ENCODE measurements around the gene RAMAC. TPM values are rescaled to one million over a fixed set of nuclear protein-coding genes. Genes with fewer than 3 reads are reported as not detected.

RAMAC gene
- total RNA-seq, 1 experiment from 2014 or later: 31.5 TPM

DNA sequence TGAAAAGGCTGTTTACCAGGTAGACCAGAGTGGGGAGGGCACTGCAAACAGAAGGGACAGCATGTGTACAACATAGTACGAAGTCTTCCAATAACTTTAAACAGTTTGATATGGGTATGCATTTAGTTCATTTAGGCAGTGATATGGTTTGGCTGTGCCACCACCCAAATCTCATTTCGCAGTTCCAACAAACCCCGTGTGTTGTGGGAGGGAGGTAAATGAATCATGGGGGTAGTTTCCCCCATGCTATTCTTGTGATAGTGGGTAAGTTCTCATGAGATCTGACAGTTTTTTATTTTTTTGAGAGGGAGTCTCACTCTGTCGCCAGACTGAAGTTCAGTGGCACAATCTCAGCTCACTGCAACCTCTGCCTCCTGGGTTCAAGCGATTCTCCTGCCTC, 7.6 kb upstream of the RAMAC start:
- Mint-ChIP-seq H3K4me3 (ENCODE audit: low read depth, unreplicated experiment) (no peak overlapping the region), H3K9me3 (ENCODE audit: low read depth, unreplicated experiment) (no peaks in the 10 kb centered on the region), H3K27ac (ENCODE audit: unreplicated experiment) (no peak overlapping the region), H3K4me1 (ENCODE audit: low read depth, unreplicated experiment) (no peaks in the 10 kb centered on the region), H3K27me3 (ENCODE audit: unreplicated experiment) (no peaks in the 10 kb centered on the region), H3K36me3 (ENCODE audit: insufficient read depth, unreplicated experiment) (no peaks in the 10 kb centered on the region)
- intact Hi-C loops (cut with micrococcal nuclease; ENCODE audit: unreplicated experiment): no loop called here
- no TSS peak for BruUV-seq (replicated peaks)
- no peak for DNase-seq
- TF ChIP-seq, protein P1, sequence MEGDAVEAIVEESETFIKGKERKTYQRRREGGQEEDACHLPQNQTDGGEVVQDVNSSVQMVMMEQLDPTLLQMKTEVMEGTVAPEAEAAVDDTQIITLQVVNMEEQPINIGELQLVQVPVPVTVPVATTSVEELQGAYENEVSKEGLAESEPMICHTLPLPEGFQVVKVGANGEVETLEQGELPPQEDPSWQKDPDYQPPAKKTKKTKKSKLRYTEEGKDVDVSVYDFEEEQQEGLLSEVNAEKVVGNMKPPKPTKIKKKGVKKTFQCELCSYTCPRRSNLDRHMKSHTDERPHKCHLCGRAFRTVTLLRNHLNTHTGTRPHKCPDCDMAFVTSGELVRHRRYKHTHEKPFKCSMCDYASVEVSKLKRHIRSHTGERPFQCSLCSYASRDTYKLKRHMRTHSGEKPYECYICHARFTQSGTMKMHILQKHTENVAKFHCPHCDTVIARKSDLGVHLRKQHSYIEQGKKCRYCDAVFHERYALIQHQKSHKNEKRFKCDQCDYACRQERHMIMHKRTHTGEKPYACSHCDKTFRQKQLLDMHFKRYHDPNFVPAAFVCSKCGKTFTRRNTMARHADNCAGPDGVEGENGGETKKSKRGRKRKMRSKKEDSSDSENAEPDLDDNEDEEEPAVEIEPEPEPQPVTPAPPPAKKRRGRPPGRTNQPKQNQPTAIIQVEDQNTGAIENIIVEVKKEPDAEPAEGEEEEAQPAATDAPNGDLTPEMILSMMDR (IDR thresholded peaks at IDR 0.05; ENCODE audit: unreplicated experiment): no peak
- CTCF ChIA-PET: no interaction called here

- DNase-seq: no peak
- Mint-ChIP-seq H3K27me3 (ENCODE audit: unreplicated experiment) (no peaks in the 10 kb centered on the region), H3K4me1 (ENCODE audit: low read depth, unreplicated experiment) (peaks cover 2% of the 10 kb centered on the region), H3K36me3 (ENCODE audit: insufficient read depth, unreplicated experiment) (peaks cover under 1% of the 10 kb centered on the region), H3K4me3 (ENCODE audit: low read depth, unreplicated experiment) (no peak overlapping the region), H3K27ac (ENCODE audit: unreplicated experiment) (no peak overlapping the region), H3K9me3 (ENCODE audit: low read depth, unreplicated experiment) (no peaks in the 10 kb centered on the region)
- intact Hi-C loops (cut with micrococcal nuclease; ENCODE audit: unreplicated experiment): loop anchor here (10.0 kb wide), 1 partner anchor 145 kb away; no protein-coding TSS in a partner anchor
- TF ChIP-seq, protein P1 (IDR thresholded peaks at IDR 0.05; ENCODE audit: unreplicated experiment): no peak
- BruUV-seq (replicated peaks): no TSS peak
- CTCF ChIA-PET: no interaction called here
These were observed 6.3 kb upstream of the RAMAC start for GRCh38 chr15:82979726-82980125.

DNA sequence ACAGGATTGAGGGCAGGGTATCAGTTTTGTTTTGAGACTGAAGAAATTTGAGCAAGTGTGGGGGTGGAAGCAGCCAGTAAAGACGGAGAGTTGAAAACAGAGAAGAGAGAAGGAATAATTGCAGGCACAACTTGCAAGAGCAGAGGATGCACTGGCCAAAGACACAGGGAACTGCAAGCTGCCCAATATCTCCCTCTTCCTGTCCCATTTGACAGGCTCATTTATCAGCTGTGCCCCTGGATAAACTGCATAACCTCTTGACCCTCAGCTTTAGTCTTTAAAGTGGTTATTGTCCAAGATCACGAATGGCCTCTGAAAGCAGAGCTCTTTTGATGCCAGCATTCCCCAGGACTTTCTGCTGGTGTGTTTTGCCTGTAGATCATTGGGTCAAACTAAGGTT, 5.0 kb upstream of the RAMAC start:
- intact Hi-C loops (cut with micrococcal nuclease; ENCODE audit: unreplicated experiment): loop anchor here (10.0 kb wide), 1 partner anchor 146 kb away; no protein-coding TSS in a partner anchor
- Mint-ChIP-seq H3K9me3 (ENCODE audit: low read depth, unreplicated experiment) (no peaks in the 10 kb centered on the region), H3K4me3 (ENCODE audit: low read depth, unreplicated experiment) (no peak overlapping the region), H3K27ac (ENCODE audit: unreplicated experiment) (no peak overlapping the region), H3K4me1 (ENCODE audit: low read depth, unreplicated experiment) (peaks cover 11% of the 10 kb centered on the region), H3K36me3 (ENCODE audit: insufficient read depth, unreplicated experiment) (peaks cover 13% of the 10 kb centered on the region), H3K27me3 (ENCODE audit: unreplicated experiment) (no peaks in the 10 kb centered on the region)
- TF ChIP-seq, protein P1 (IDR thresholded peaks at IDR 0.05; ENCODE audit: unreplicated experiment): no peak
- DNase-seq: no peak
- BruUV-seq (replicated peaks): no TSS peak
- CTCF ChIA-PET: no interaction called here

DNA sequence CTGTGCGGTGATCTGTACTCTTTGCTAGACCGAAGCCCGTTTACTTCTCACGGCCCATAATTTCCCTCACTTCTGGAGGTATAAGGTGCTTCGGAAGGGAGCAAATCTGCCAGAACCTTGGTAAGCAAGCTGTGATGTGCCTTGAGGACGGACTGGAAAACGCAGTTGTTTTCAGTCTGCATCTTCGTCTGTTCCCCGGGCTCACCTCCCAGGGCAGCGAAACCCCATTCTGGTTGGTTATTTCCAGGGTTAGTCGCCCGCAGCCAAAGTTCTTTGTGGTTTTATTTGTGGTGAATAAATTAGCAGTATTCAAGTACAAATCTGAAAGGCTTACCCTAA, 401 bp downstream of the RAMAC start:
- intact Hi-C loops (cut with micrococcal nuclease; ENCODE audit: unreplicated experiment): loop anchor here (2.0 to 10.0 kb wide), 3 partner anchors 69 to 152 kb away; no protein-coding TSS in a partner anchor
- CTCF ChIA-PET: interaction anchor here (1.1 to 1.2 kb wide), 3 partner anchors 135 to 237 kb away, joined by 4 to 5 read pairs (median 4); no protein-coding TSS in a partner anchor
- peaks cover 18% of the 10 kb centered on the region for H3K4me1 Mint-ChIP-seq (ENCODE audit: low read depth, unreplicated experiment)
- H3K36me3 Mint-ChIP-seq (ENCODE audit: insufficient read depth, unreplicated experiment): peaks cover 54% of the 10 kb centered on the region
- H3K27ac Mint-ChIP-seq (ENCODE audit: unreplicated experiment): peak overlapping the region; percentile 94
- peak overlapping the region; percentile 83 for H3K4me3 Mint-ChIP-seq (ENCODE audit: low read depth, unreplicated experiment)
- peaks cover 2% of the 10 kb centered on the region for H3K9me3 Mint-ChIP-seq (ENCODE audit: low read depth, unreplicated experiment)
- BruUV-seq (replicated peaks): TSS peak; percentile 77
- DNase-seq: no peak
- TF ChIP-seq, protein P1 (IDR thresholded peaks at IDR 0.05; ENCODE audit: unreplicated experiment): no peak
- no peaks in the 10 kb centered on the region for H3K27me3 Mint-ChIP-seq (ENCODE audit: unreplicated experiment)

All from Calu3 (cell line).